Panc1 (cell line): ENCODE measurements around the gene MARK2. TPM values are rescaled to one million over a fixed set of nuclear protein-coding genes. Genes with fewer than 3 reads are reported as not detected.
A peak's percentile ranks its signal among the peaks of the same experiment; 100 is the strongest.

ENCODE experiments used
- ATAC-seq: fragments of 200-7000 bp; cut with Tn5 transposase; 2 replicates; pipeline ENCODE4 v1.9.1; 2020; ENCODE audit warnings: mild to moderate bottlenecking, moderate library complexity
- BruUV-seq: library from RNA; stranded (reverse); fragments of 400-500 nt; replicated peaks from 2 replicates; lab custom pipeline; 2021; lab: Mats Ljungman, UMichigan
- CTCF ChIA-PET: fragments of 300-600 bp; sonication (Branson Sonifier 250); formaldehyde crosslinking; loops from one replicate; lab custom pipeline; 2022; ENCODE audit warnings: antibody characterized with exemption; lab: Charles Lee
- POLR2A ChIA-PET: fragments of 300-600 bp; sonication (Branson Sonifier 250); formaldehyde crosslinking; loops from one replicate; lab custom pipeline; 2022; ENCODE audit warnings: antibody characterized with exemption; lab: Charles Lee
- DNase-seq: peaks from one replicate; pipeline ENCODE4 v3.0.0-alpha.2; 2010; ENCODE audit warnings: low read depth, low spot score
- H3K27ac ChIP-seq: 2 replicates; pipeline ENCODE4 v1.5.1; 2011; ENCODE audit warnings: mild to moderate bottlenecking, low read length, inconsistent platforms
- H3K27me3 ChIP-seq: fragments of 200-500 bp; sonication (Bioruptor generic); 2 replicates; pipeline ENCODE4 v1.6.0; 2014; ENCODE audit warnings: low read length, inconsistent platforms; ENCODE audit not compliant: control insufficient read depth, insufficient read depth
- H3K36me3 ChIP-seq: fragments of 200-500 bp; sonication (Bioruptor generic); 2 replicates; pipeline ENCODE4 v1.5.1; 2014; ENCODE audit warnings: inconsistent platforms, mild to moderate bottlenecking, low read length, moderate library complexity; ENCODE audit not compliant: control insufficient read depth, insufficient read depth
- H3K4me1 ChIP-seq: 2 replicates; pipeline ENCODE4 v1.5.1; 2011; ENCODE audit warnings: inconsistent platforms, mild to moderate bottlenecking, low read length, moderate library complexity; ENCODE audit not compliant: control insufficient read depth, insufficient read depth
- H3K4me3 ChIP-seq, 2 experiments: 2 replicates each; pipeline ENCODE4 v1.5.1; 2011 to 2012; ENCODE audit warnings: low read depth in 2 of 2, low read length in 2 of 2, mild to moderate bottlenecking in 2 of 2, inconsistent platforms in 1 of 2, moderate library complexity in 1 of 2
- H3K9me3 ChIP-seq: fragments of 200-500 bp; sonication (Bioruptor generic); 2 replicates; pipeline ENCODE4 v1.5.1; 2014; ENCODE audit warnings: low read depth, mild to moderate bottlenecking, inconsistent platforms, low read length, moderate library complexity; ENCODE audit not compliant: control insufficient read depth, insufficient read depth
- CTCF ChIP-seq: fragments of 450-650 bp; IDR thresholded peaks from 2 replicates; pipeline ENCODE4 v1.5.1; 2017; ENCODE audit warnings: mild to moderate bottlenecking
- POLR2AphosphoS5 ChIP-seq: IDR thresholded peaks from 2 replicates; pipeline ENCODE4 v1.6.1; 2012; ENCODE audit warnings: mild to moderate bottlenecking, low read depth, low read length, moderate library complexity
- REST ChIP-seq, 2 experiments: IDR thresholded peaks; 2 replicates each; pipeline ENCODE4 v1.6.1; 2011 to 2012; ENCODE audit warnings: low read depth in 2 of 2, control low read depth in 1 of 2, low read length in 1 of 2, mild to moderate bottlenecking in 1 of 2, moderate library complexity in 1 of 2; ENCODE audit not compliant: insufficient read depth in 1 of 2
- SIN3A ChIP-seq: IDR thresholded peaks from 2 replicates; pipeline ENCODE4 v1.6.1; 2012; ENCODE audit warnings: low read depth, mild to moderate bottlenecking, low read length, moderate library complexity, borderline replicate concordance; ENCODE audit not compliant: insufficient read depth
- TCF7L2 ChIP-seq: IDR thresholded peaks from 2 replicates; pipeline ENCODE4 v1.6.1; 2011; ENCODE audit warnings: mild to moderate bottlenecking, low read depth, low read length, inconsistent platforms
- in situ Hi-C: cut with HindIII; loops from 2 replicates; pipeline ENCODE4 v1.10.0; 2016; ENCODE audit warnings: low sequenced_read_pairs, low pct_unique_long_range_greater_than_20kb
- intact Hi-C: fragments of 100-400 bp; cut with micrococcal nuclease; formaldehyde crosslinking; loops from one replicate; pipeline ENCODE4 v1.10.0; 2022; ENCODE audit not compliant: unreplicated experiment
- total RNA-seq: library from RNA; stranded (reverse); gene quantifications from one replicate; pipeline ENCODE4 v1.2.1, GENCODE V29; 2021; ENCODE audit not compliant: unreplicated experiment

The MARK2 gene
- total RNA-seq, 1 experiment from 2014 or later: 41.1 TPM

- POLR2A ChIA-PET: no interaction called here
- Histone ChIP-seq H3K27ac (no peak overlapping the region), H3K27me3 (no peaks in the 10 kb centered on the region), H3K4me3 (no peak overlapping the region), H3K36me3 (no peaks in the 10 kb centered on the region), H3K4me1 (peaks cover 13% of the 10 kb centered on the region), H3K9me3 (no peaks in the 10 kb centered on the region)
- BruUV-seq: TSS peak; percentile 34
- CTCF ChIA-PET: no interaction called here
- in situ Hi-C loops (no loop called here), intact Hi-C loops (no loop called here)
- ATAC-seq: no peak
- no peak for DNase-seq
- no peak for TF ChIP-seq TCF7L2
- TF ChIP-seq CTCF: no peak
- TF ChIP-seq REST (IDR thresholded peaks at IDR 0.05; ENCODE audit: insufficient read depth in 1 of 2, low read depth in 2 of 2, low read length in 1 of 2): no peak
- TF ChIP-seq SIN3A: no peak
- TF ChIP-seq POLR2AphosphoS5: no peak
Observed at GRCh38 chr11:63843041-63843440, 4.1 kb downstream of the MARK2 start.

DNA sequence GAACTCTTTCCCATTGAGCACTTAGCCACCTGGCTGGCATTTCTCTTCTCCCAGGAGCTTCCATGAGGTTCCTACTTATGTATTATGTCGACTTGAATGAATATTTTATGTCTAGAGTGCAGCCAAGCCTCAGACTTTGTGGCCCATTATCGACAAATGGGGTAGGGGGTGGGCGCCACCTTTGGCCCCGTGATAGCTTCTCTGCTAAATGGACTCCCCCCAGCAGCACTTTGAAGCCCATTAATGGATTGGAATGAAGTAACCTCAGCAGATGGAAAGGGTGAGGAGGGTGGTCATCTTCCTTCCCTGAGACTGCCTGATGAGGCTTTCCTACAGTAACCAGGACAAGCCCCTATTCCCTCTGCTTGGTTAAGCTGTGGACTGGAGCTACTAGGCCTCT is 5.9 kb downstream of the MARK2 start:
- CTCF ChIA-PET: no interaction called here
- TF ChIP-seq TCF7L2 (no peak), SIN3A (no peak), POLR2AphosphoS5 (no peak), REST (IDR thresholded peaks at IDR 0.05; ENCODE audit: insufficient read depth in 1 of 2, low read depth in 2 of 2, low read length in 1 of 2) (no peak), CTCF (no peak)
- Histone ChIP-seq H3K27ac (no peak overlapping the region), H3K4me1 (peaks cover 9% of the 10 kb centered on the region), H3K27me3 (no peaks in the 10 kb centered on the region), H3K9me3 (no peaks in the 10 kb centered on the region), H3K4me3 (no peak overlapping the region), H3K36me3 (no peaks in the 10 kb centered on the region)
- BruUV-seq: no TSS peak
- intact Hi-C loops (no loop called here), in situ Hi-C loops (no loop called here)
- ATAC-seq (no peak), DNase-seq (no peak)
- POLR2A ChIA-PET: no interaction called here
